ENCODE results near the gene MGST1. TPM values are rescaled to one million over a fixed set of nuclear protein-coding genes. Genes with fewer than 3 reads are reported as not detected.
"Not testable (repeated sequence)": the region's sequence is repeated elsewhere in the genome, so short reads cannot be mapped to it uniquely, and the experiment has no call there.

Gene MGST1
- total RNA-seq, 4 donors from 2014 or later: 72.8 to 107 (median 84.7) TPM

DNA sequence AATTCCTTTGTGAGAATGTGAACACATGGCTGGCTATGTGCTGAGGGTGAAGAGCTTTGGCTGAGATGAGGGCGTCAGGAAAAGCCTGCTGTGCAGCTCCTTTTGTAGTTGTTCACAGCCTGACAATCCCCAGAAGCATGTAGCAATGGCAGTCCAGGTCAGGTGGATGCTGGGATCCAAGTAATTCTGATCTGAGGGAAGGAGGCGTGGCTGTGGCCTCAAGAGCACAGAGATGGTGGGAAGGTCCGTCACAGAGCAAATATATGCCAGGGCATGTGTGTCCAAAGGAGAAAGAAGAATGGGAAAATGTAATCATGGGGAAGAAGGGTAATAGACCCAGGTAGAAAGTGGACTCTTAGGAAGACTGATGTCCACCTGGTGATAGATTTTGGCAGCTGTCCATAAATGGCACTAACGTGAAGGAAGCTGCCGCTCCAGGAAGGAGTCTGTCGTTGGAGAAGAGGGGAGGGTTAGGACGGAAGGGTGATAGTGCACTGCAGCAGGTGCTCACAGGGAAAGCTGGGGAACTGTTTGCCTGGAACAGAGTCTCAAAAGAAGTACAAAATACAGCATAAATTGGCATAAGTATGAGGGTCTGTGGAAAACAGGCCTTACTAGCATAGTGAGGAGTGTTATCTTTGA is 13.8 kb downstream of the MGST1 start:
- peaks cover 8% of the 10 kb centered on the region for H3K36me3 ChIP-seq
- H3K9me3 ChIP-seq: no peaks in the 10 kb centered on the region
- H3K4me3 ChIP-seq: no peak overlapping the region
- no peak for DNase-seq (ENCODE audit: low spot score in 2 of 2)
- no peaks in the 10 kb centered on the region for H3K4me1 ChIP-seq
- no peaks in the 10 kb centered on the region for H3K27me3 ChIP-seq
- H3K27ac ChIP-seq: no peak overlapping the region
- TF ChIP-seq POLR2AphosphoS5 (IDR thresholded peaks at IDR 0.05): no peak
- TF ChIP-seq CTCF (IDR thresholded peaks at IDR 0.05): no peak
- no peak for TF ChIP-seq EP300 (IDR thresholded peaks at IDR 0.05)
- no peak for TF ChIP-seq POLR2A (IDR thresholded peaks at IDR 0.05)
- 79% methylated on average over 7 of the region's 7 CpGs for WGBS

GRCh38 chr12:16362550-16362949 is 15.1 kb downstream of the MGST1 start:
- no peak overlapping the region for H3K4me3 ChIP-seq
- TF ChIP-seq POLR2AphosphoS5 (IDR thresholded peaks at IDR 0.05) (no peak), EP300 (IDR thresholded peaks at IDR 0.05) (no peak), CTCF (IDR thresholded peaks at IDR 0.05) (no peak), POLR2A (IDR thresholded peaks at IDR 0.05) (no peak)
- H3K27ac ChIP-seq: no peak overlapping the region
- no peaks in the 10 kb centered on the region for H3K27me3 ChIP-seq
- no peaks in the 10 kb centered on the region for H3K36me3 ChIP-seq
- no peaks in the 10 kb centered on the region for H3K9me3 ChIP-seq
- DNase-seq (ENCODE audit: low spot score in 2 of 2): no peak
- no peaks in the 10 kb centered on the region for H3K4me1 ChIP-seq

DNA sequence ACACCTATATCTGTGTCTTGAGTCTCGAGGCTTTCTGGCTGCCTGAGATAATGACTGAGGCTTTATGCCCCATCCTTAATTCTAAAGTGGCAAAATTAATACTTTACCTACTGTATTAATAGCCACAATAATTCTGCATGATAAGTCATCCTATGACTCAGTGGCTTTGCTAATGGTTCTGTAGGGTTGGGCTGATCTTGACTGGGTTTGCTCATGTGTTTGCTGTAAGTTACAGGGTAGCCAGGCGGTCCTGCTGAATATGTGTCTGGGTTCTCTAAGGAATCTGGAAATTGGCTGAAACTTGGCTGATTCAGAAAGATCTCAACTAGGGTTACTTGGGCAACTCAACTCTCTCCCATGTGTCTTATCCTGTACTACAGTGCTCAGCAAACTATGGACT is 21.7 kb downstream of the MGST1 start:
- Histone ChIP-seq H3K27ac (no peak overlapping the region), H3K9me3 (no peaks in the 10 kb centered on the region), H3K36me3 (no peaks in the 10 kb centered on the region), H3K4me3 (no peak overlapping the region), H3K27me3 (no peaks in the 10 kb centered on the region), H3K4me1 (no peaks in the 10 kb centered on the region)
- no peak for DNase-seq (ENCODE audit: low spot score in 2 of 2)
- TF ChIP-seq POLR2AphosphoS5 (IDR thresholded peaks at IDR 0.05) (no peak), CTCF (IDR thresholded peaks at IDR 0.05) (no peak), EP300 (IDR thresholded peaks at IDR 0.05) (no peak), POLR2A (IDR thresholded peaks at IDR 0.05) (no peak)
- WGBS: 80% methylated on average over 2 of the region's 2 CpGs

- H3K27me3 ChIP-seq: no peaks in the 10 kb centered on the region
- H3K9me3 ChIP-seq: no peaks in the 10 kb centered on the region
- TF ChIP-seq EP300 (IDR thresholded peaks at IDR 0.05): no peak
- TF ChIP-seq CTCF (IDR thresholded peaks at IDR 0.05): no peak
- no peak for TF ChIP-seq POLR2A (IDR thresholded peaks at IDR 0.05)
- no peak for TF ChIP-seq POLR2AphosphoS5 (IDR thresholded peaks at IDR 0.05)
- H3K4me3 ChIP-seq: no peak overlapping the region
- no peak overlapping the region for H3K27ac ChIP-seq
- no peak for DNase-seq (ENCODE audit: low spot score in 2 of 2)
- H3K36me3 ChIP-seq: no peaks in the 10 kb centered on the region
- 93% methylated on average over 1 of the region's 1 CpG for WGBS
- H3K4me1 ChIP-seq: no peaks in the 10 kb centered on the region
Observed at GRCh38 chr12:16370096-16370495, 22.7 kb downstream of the MGST1 start.

GRCh38 chr12:16382652-16383312 is 35.3 kb downstream of the MGST1 start:
- H3K4me1 ChIP-seq; H3K36me3 ChIP-seq; H3K4me3 ChIP-seq; H3K9me3 ChIP-seq; H3K27me3 ChIP-seq; DNase-seq (ENCODE audit: low spot score in 2 of 2); H3K27ac ChIP-seq: not testable (repeated sequence)
- WGBS: 88% methylated on average over 19 of the region's 21 CpGs

Measured in suprapubic skin (tissue), 4 donors.